ENCODE data around the gene GNAI1. TPM values are rescaled to one million over a fixed set of nuclear protein-coding genes. Genes with fewer than 3 reads are reported as not detected.

The GNAI1 gene
- polyA plus RNA-seq, 2 of the 4 experiments (the other 2 are of a cell fraction): 46.3 to 96.3 TPM

DNA sequence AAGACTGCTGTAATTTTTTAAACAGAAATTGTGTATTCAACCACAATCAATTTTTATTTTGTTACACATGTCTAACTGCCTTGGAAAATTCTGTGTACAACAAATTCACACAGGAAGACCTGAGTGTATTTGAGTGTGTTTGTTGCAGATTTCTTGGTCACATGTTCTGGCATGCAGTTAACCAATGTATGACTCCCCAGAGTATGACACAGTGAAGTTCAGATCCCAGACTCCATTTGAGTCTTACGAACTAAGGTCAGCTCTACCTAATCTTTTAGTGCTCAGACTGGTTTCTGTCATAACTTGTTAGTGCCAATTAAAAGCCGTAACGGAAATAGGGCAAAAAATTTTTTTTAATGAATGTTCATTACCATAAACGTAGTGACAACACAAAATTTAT lies 5.8 kb downstream of the GNAI1 start:
- ChIA-PET POLR2A (no interaction called here), CTCF (no interaction called here)
- DNase-seq (ENCODE audit: low read depth in 1 of 2, low spot score in 1 of 2): no peak
- ATAC-seq: no peak
- TF ChIP-seq EHF (CRISPR knock-in tag; IDR thresholded peaks at IDR 0.05) (no peak), HDAC2 (IDR thresholded peaks at IDR 0.05) (no peak)
- TF ChIP-seq, protein P1, sequence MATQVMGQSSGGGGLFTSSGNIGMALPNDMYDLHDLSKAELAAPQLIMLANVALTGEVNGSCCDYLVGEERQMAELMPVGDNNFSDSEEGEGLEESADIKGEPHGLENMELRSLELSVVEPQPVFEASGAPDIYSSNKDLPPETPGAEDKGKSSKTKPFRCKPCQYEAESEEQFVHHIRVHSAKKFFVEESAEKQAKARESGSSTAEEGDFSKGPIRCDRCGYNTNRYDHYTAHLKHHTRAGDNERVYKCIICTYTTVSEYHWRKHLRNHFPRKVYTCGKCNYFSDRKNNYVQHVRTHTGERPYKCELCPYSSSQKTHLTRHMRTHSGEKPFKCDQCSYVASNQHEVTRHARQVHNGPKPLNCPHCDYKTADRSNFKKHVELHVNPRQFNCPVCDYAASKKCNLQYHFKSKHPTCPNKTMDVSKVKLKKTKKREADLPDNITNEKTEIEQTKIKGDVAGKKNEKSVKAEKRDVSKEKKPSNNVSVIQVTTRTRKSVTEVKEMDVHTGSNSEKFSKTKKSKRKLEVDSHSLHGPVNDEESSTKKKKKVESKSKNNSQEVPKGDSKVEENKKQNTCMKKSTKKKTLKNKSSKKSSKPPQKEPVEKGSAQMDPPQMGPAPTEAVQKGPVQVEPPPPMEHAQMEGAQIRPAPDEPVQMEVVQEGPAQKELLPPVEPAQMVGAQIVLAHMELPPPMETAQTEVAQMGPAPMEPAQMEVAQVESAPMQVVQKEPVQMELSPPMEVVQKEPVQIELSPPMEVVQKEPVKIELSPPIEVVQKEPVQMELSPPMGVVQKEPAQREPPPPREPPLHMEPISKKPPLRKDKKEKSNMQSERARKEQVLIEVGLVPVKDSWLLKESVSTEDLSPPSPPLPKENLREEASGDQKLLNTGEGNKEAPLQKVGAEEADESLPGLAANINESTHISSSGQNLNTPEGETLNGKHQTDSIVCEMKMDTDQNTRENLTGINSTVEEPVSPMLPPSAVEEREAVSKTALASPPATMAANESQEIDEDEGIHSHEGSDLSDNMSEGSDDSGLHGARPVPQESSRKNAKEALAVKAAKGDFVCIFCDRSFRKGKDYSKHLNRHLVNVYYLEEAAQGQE (IDR thresholded peaks at IDR 0.05): no peak
- TF ChIP-seq, protein P2, sequence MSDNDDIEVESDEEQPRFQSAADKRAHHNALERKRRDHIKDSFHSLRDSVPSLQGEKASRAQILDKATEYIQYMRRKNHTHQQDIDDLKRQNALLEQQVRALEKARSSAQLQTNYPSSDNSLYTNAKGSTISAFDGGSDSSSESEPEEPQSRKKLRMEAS (IDR thresholded peaks at IDR 0.05): no peak
- 96% methylated on average over 4 of the region's 4 CpGs for WGBS (ENCODE audit: missing lambda C conversion rate)
- Histone ChIP-seq H3K4me3 (no peak overlapping the region), H3K27ac (no peak overlapping the region), H3K9me3 (no peaks in the 10 kb centered on the region), H3K4me2 (no peak overlapping the region; the same call in 2 of the 3 replicates), H3K4me1 (peaks cover 75% of the 10 kb centered on the region)
- no peak for FAIRE-seq

DNA sequence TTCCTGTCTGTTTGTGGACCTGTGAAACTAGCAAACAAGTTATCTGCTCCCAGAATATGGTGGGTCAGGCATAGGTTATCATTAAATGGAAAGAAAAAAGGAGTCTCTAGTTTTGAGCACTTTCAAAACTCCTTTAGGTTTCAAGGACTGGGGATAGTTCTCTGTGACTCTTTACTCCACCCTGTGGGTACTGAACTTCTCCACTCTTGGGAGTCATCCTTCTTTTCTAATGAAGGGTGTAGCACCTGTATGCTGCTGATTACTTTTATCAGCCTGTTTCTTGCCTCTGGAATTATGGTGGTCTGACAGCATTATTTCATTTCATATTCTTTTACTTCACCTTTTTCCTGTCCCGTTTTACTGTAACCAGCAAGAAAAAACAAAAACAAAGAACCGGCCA lies 6.7 kb downstream of the GNAI1 start:
- TF ChIP-seq CEBPB (IDR thresholded peaks at IDR 0.05): no peak
- ATAC-seq: no peak
- peaks cover 85% of the 10 kb centered on the region for H3K4me1 ChIP-seq
- CTCF ChIA-PET: no interaction called here
- POLR2A ChIA-PET: no interaction called here
- no peak for FAIRE-seq
- no peak for DNase-seq (ENCODE audit: low read depth in 1 of 2, low spot score in 1 of 2)
- no peaks in the 10 kb centered on the region for H3K9me3 ChIP-seq
- no peak overlapping the region for H3K27ac ChIP-seq
- no peak overlapping the region for H3K4me3 ChIP-seq
- 84% methylated on average over 2 of the region's 2 CpGs for WGBS (ENCODE audit: missing lambda C conversion rate)
- no peak overlapping the region for H3K4me2 ChIP-seq

DNA sequence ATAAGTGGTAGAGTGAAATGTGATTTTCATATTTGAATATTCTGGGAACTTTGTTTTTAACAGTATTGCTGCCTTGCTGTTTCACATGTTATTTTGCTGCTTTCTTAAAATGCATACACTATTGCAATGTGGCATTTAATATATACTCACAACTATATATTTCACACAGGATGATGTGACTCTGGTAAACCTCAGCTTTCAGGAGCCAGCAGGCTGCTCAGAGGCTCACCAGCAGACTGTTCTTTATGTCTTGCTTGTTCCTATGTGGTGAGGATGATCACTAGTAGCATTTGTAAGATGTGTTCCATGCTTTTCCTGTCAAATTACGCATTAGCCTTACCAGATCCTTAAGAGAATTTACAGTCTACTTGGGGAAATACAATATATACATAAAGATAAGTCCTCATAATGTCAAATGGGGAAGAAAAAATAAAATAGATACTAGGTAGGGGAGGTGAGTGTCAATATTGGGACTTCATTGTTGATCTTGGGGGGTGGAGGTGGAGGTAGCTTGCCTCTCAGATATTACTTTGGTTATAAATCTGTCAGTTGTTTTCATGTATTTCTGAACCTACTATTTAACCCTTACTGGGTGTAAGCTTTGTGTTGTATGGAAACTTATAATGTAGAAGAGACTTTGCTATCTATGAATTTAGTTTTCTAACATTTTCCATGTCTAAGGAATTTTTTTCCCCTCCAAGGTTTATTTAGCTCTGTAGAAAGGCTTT lies 8.4 kb downstream of the GNAI1 start:
- Histone ChIP-seq H3K4me3 (no peak overlapping the region), H3K4me1 (peaks cover 86% of the 10 kb centered on the region), H3K9me3 (no peaks in the 10 kb centered on the region), H3K4me2 (peak overlapping the region; percentile 8; the same call in 1 of the 3 replicates), H3K27ac (no peak overlapping the region)
- DNase-seq (ENCODE audit: low read depth in 1 of 2, low spot score in 1 of 2) (no peak), ATAC-seq (no peak), FAIRE-seq (peak; percentile 51)
- WGBS (ENCODE audit: missing lambda C conversion rate): 90% methylated on average over 1 of the region's 1 CpG
- TF ChIP-seq HEYL (CRISPR knock-in tag; IDR thresholded peaks at IDR 0.05) (no peak), JUNB (IDR thresholded peaks at IDR 0.05) (no peak), BHLHE40 (IDR thresholded peaks at IDR 0.05; ENCODE audit: low read depth, low read length) (no peak), EHF (CRISPR knock-in tag; IDR thresholded peaks at IDR 0.05) (no peak), ZSCAN20 (CRISPR knock-in tag; IDR thresholded peaks at IDR 0.05) (no peak), NFE2L2 (conservative IDR thresholded peaks at IDR 0.05; ENCODE audit: low read length) (no peak), RARB (CRISPR knock-in tag; IDR thresholded peaks at IDR 0.05) (no peak), HOXB13 (CRISPR knock-in tag; IDR thresholded peaks at IDR 0.05; ENCODE audit: low read depth) (no peak), NR3C1 (IDR thresholded peaks at IDR 0.05) (no peak)
- TF ChIP-seq, protein P3, sequence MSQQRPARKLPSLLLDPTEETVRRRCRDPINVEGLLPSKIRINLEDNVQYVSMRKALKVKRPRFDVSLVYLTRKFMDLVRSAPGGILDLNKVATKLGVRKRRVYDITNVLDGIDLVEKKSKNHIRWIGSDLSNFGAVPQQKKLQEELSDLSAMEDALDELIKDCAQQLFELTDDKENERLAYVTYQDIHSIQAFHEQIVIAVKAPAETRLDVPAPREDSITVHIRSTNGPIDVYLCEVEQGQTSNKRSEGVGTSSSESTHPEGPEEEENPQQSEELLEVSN (IDR thresholded peaks at IDR 0.05; ENCODE audit: borderline replicate concordance, low read depth): no peak
- CTCF ChIA-PET: interaction anchor here (0.7 to 6.2 kb wide), 3 partner anchors 8 to 309 kb away, joined by 3 to 39 read pairs (median 5); partner anchors contain the start of gene GNAI1
- POLR2A ChIA-PET: interaction anchor here (2.2 kb wide), 1 partner anchor 8 kb away, joined by 7 read pairs; the partner anchor contains the start of gene GNAI1

Data from A549 (cell line).